Common myeloid progenitor, CD34-positive (primary cell): ENCODE data around the gene CPVL.

Source experiments
- CTCF ChIA-PET: fragments of 350-600 bp; sonication (Branson Sonifier 250); formaldehyde crosslinking; loops from one replicate; lab custom pipeline; 2021; ENCODE audit warnings: antibody characterized with exemption; lab: Charles Lee
- POLR2A ChIA-PET: fragments of 350-600 bp; sonication (Branson Sonifier 250); formaldehyde crosslinking; loops from one replicate; lab custom pipeline; 2021; ENCODE audit warnings: antibody characterized with exemption; lab: Charles Lee
- DNase-seq, 3 donors: peaks; one replicate each; pipeline versions ENCODE4 v3.0.0 to v3.0.0-alpha.2; 2013
- H3K27ac ChIP-seq, 2 experiments: 1 replicate in 1 of 2; 2 replicates in 1 of 2; pipeline ENCODE4 v1.7.0; 2013; ENCODE audit warnings: inconsistent platforms in 2 of 2, low read length in 2 of 2, mild to moderate bottlenecking in 2 of 2, low read depth in 1 of 2, moderate library complexity in 1 of 2; ENCODE audit not compliant: severe bottlenecking in 2 of 2, insufficient read depth in 1 of 2, poor library complexity in 1 of 2
- H3K27me3 ChIP-seq, 5 experiments: replicated peaks in 2 of 5; 1 replicate in 3 of 5; 2 replicates in 2 of 5; pipeline versions ENCODE4 v1.6.1 to v1.7.0; 2013; ENCODE audit warnings: low read length in 4 of 5, mild to moderate bottlenecking in 2 of 5, moderate library complexity in 2 of 5, inconsistent platforms in 1 of 5; ENCODE audit not compliant: insufficient read depth in 5 of 5, control insufficient read depth in 4 of 5
- H3K36me3 ChIP-seq, 4 experiments: 1 replicate in 2 of 4; 2 replicates in 2 of 4; pipeline versions ENCODE4 v1.6.1 to v1.7.0; 2013; ENCODE audit warnings: low read length in 3 of 4, control low read depth in 1 of 4, mild to moderate bottlenecking in 1 of 4; ENCODE audit not compliant: control insufficient read depth in 4 of 4, insufficient read depth in 4 of 4
- H3K4me1 ChIP-seq, 4 experiments: 1 replicate in 3 of 4; 2 replicates in 1 of 4; pipeline versions ENCODE4 v1.6.1 to v1.7.1; 2013; ENCODE audit warnings: low read length in 3 of 4, mild to moderate bottlenecking in 3 of 4, control low read depth in 1 of 4, inconsistent platforms in 1 of 4, moderate library complexity in 1 of 4; ENCODE audit not compliant: control insufficient read depth in 4 of 4, insufficient read depth in 4 of 4; ENCODE audit errors: control extremely low read depth in 1 of 4
- H3K4me3 ChIP-seq, 7 experiments: 1 replicate in 4 of 7; 2 replicates in 3 of 7; pipeline versions ENCODE4 v1.5.1 to v1.7.0; 2013; ENCODE audit warnings: mild to moderate bottlenecking in 7 of 7, low read length in 6 of 7, moderate library complexity in 6 of 7, inconsistent platforms in 2 of 7, low read depth in 2 of 7, control low read depth in 1 of 7; ENCODE audit not compliant: insufficient read depth in 4 of 7, control insufficient read depth in 1 of 7; ENCODE audit errors: extremely low read depth in 1 of 7
- H3K9me3 ChIP-seq, 5 experiments: 1 replicate in 4 of 5; 2 replicates in 1 of 5; pipeline versions ENCODE4 v1.6.1 to v1.7.1; 2013; ENCODE audit warnings: low read length in 4 of 5, mild to moderate bottlenecking in 2 of 5, inconsistent platforms in 1 of 5, low read depth in 1 of 5, moderate library complexity in 1 of 5; ENCODE audit not compliant: control insufficient read depth in 4 of 5, insufficient read depth in 2 of 5; ENCODE audit errors: control extremely low read depth in 1 of 5
- WGBS: methylation state at CpG from one replicate; pipeline ENCODE4 v1.1.5; 2013; ENCODE audit not compliant: insufficient coverage; 5-methylcytosine and 5-hydroxymethylcytosine counted together

The CPVL gene

DNA sequence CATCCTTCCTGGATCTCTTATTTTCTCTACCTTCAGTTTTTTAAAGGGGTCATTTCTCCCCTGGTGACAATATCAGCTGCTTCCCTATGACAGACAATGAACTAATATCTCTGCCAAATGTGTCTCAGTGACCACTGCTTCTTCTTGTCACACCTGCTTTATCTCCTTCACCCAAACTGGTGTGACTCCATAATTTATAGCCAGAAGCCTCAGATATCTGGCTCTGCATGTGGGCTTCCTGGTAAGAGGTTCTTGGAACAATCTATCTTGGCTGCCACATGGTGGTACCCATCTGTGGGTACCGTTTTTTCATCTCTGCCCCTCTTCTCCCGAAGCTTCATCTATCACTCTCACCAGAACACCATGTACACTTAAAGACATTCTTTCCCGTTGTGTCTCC, 37.0 kb downstream of the CPVL start:
- H3K27me3 ChIP-seq = no peaks in the 10 kb centered on the region
- no peak overlapping the region for H3K27ac ChIP-seq
- no peaks in the 10 kb centered on the region for H3K9me3 ChIP-seq
- H3K4me3 ChIP-seq = no peak overlapping the region
- CTCF ChIA-PET = interaction anchor here (0.7 to 18.5 kb wide), 10 partner anchors 8 to 299 kb away, joined by 3 to 343 read pairs (median 4); no protein-coding TSS in a partner anchor
- WGBS = 8% methylated on average over 2 of the region's 3 CpGs
- peak in 2 of 3 donors; percentile 25 to 35 for DNase-seq
- POLR2A ChIA-PET = no interaction called here
- peaks cover 7 to 43% (median 39%) of the 10 kb centered on the region in 4 experiments for H3K4me1 ChIP-seq
- H3K36me3 ChIP-seq = no peaks in the 10 kb centered on the region

DNA sequence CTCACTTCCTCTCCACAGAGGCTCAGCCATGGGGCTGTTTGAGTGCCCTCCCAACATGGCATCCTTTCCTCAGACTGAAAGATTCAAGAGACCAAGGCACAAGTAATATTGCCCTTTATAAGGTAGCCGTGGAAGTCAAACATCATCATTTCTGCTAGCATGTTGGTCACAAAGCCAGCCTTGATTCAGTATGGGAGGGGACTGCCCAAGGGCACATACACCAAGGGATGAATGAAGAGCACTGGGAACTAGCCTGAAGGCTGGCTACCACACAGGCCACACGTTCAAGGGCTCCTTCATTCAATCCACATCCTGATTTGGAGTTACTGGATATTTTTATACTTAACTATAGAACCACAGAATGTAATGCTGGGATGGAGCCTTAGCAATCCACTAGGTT, 39.3 kb downstream of the CPVL start:
- Histone ChIP-seq H3K27ac (no peak overlapping the region), H3K4me3 (no peak overlapping the region), H3K27me3 (no peaks in the 10 kb centered on the region), H3K4me1 (peaks cover 0 to 21% (median 19%) of the 10 kb centered on the region in 4 experiments), H3K9me3 (no peaks in the 10 kb centered on the region), H3K36me3 (no peaks in the 10 kb centered on the region)
- 100% methylated on average over 1 of the region's 2 CpGs for WGBS
- no peak for DNase-seq
- ChIA-PET POLR2A (no interaction called here), CTCF (interaction anchor here (0.5 to 18.5 kb wide), 33 partner anchors 9 to 1013 kb away, joined by 3 to 343 read pairs (median 4); no protein-coding TSS in a partner anchor)

DNA sequence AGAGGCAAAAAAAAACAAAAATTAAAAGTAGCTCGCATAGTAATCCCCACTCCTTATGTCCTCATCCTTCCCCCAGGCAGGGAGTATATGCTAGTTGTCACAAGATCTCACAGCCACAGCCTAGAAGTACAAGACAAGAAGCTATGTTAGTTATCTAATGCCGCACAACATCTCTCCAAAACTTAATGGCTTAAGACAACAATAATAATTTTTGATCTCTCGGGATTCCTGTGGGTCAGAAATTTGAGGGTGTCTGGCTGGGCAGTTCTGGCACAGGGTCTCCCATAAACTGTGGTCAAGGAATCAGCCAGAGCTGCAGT, 39.7 kb downstream of the CPVL start:
- ChIA-PET POLR2A (no interaction called here), CTCF (interaction anchor here (0.5 to 18.5 kb wide), 34 partner anchors 9 to 1012 kb away, joined by 3 to 343 read pairs (median 4); no protein-coding TSS in a partner anchor)
- DNase-seq = no peak
- 100% methylated on average over 1 of the region's 3 CpGs for WGBS
- Histone ChIP-seq H3K4me3 (no peak overlapping the region), H3K36me3 (no peaks in the 10 kb centered on the region), H3K9me3 (no peaks in the 10 kb centered on the region), H3K4me1 (peaks cover 0 to 19% (median 16%) of the 10 kb centered on the region in 4 experiments), H3K27ac (no peak overlapping the region), H3K27me3 (no peaks in the 10 kb centered on the region)

DNA sequence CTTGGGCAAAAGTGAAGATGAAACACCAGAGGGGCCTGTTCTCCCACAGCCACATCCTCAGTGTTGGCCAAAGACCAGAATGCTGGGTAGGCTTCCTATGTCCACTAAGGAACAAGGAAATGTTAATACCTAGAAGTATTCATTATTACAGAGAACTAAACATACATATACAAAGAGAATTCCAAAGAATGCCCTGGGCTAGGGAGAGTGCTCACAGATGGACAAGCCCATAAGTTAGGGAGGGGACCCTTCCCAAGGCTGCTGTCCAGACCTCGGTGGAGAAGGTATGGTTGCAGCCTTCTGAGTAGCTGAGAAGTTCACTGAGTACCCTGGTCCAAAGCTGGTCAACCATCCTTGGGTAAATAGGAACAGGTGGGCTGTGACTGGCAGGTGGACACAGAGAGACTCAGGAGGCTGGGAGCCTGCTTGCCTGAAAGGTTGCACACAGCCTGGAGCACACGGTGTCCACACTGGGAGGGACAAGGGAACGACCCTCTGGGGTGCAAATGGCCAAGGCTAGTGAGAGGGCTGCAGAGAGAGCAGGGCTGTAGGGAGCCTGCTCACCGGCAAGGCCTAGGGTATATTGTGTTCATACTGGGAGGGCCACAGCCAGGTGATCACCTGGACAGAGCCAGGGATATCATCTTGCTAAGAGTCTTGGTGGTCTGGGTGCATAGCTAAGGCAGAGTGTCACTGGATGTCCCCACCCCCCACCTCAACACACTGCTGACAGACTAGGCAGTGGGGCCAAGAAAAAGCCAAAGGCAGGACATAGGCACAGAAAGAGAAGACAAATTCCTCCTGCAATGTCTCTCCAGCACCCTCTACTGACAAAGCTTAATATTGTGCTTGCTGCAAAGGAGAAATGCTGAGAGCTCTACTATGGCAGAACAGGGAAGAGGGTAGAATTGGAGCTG, 40.3 kb downstream of the CPVL start:
- Histone ChIP-seq H3K4me3 (no peak overlapping the region), H3K9me3 (no peaks in the 10 kb centered on the region), H3K36me3 (no peaks in the 10 kb centered on the region), H3K27me3 (no peaks in the 10 kb centered on the region), H3K4me1 (peaks cover 0 to 19% (median 16%) of the 10 kb centered on the region in 4 experiments), H3K27ac (no peak overlapping the region)
- DNase-seq = peak; percentile 69 to 85 (median 78)
- ChIA-PET POLR2A (no interaction called here), CTCF (interaction anchor here (0.5 to 18.5 kb wide), 35 partner anchors 8 to 676 kb away, joined by 3 to 343 read pairs (median 4); no protein-coding TSS in a partner anchor)
- WGBS = 81% methylated on average over 4 of the region's 4 CpGs

DNA sequence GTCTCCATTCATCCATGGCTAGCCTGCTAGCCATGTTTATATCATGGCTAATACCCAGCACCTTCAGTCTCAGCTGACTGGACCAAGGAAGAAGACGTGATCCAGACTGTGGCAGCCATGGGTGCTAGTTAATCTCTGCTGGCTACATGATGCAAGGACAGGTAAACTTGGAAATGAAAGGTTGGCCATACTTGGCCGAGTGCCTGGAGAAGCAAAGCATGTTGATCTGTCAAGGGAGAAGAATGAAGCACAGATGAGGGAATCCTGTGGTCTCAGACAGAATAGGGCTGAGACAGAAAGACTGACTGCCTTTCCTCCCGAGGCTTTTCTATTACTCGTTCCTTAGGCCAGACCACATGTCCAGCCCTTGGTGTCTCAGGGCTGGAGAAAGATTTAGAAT, 41.1 kb downstream of the CPVL start:
- Histone ChIP-seq H3K4me3 (no peak overlapping the region), H3K36me3 (no peaks in the 10 kb centered on the region), H3K9me3 (no peaks in the 10 kb centered on the region), H3K27me3 (no peaks in the 10 kb centered on the region), H3K27ac (no peak overlapping the region), H3K4me1 (peaks cover 0 to 12% (median 12%) of the 10 kb centered on the region in 4 experiments)
- POLR2A ChIA-PET = no interaction called here
- CTCF ChIA-PET = interaction anchor here (0.6 to 18.5 kb wide), 10 partner anchors 9 to 200 kb away, joined by 3 to 343 read pairs (median 4); no protein-coding TSS in a partner anchor
- 96% methylated on average over 2 of the region's 4 CpGs for WGBS
- DNase-seq = no peak

DNA sequence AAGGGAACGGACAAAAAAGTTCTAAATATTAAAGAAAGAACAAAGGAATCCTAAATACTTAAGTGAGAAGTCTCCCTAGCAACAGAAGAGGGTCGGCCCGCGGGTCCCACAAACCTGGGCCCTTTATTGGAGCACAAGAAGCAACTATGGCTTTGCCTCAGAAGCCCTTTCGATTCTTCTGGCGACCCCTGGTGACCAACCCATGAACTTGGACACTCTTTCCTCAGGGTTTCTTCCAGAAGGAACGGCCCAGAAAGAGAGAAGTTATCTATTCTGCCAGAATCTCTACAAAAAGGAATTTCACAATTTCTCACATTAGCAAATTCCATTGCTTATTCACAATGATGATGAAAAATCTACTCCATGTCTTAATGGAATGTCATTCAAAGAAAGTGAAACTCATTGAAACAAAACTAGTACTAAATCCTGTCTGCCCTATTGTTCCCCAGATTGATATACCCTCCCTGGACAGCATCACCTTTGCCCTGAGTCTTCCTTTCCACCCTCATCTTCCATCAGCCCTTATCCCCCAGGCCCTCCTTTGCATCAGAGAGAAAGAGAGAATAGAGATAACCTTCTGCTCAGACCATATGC, 43.7 kb downstream of the CPVL start:
- Histone ChIP-seq H3K36me3 (no peaks in the 10 kb centered on the region), H3K27ac (no peak overlapping the region), H3K27me3 (no peaks in the 10 kb centered on the region), H3K4me3 (no peak overlapping the region), H3K9me3 (no peaks in the 10 kb centered on the region), H3K4me1 (no peaks in the 10 kb centered on the region)
- CTCF ChIA-PET = interaction anchor here (0.8 to 18.5 kb wide), 12 partner anchors 10 to 320 kb away, joined by 3 to 343 read pairs (median 4); no protein-coding TSS in a partner anchor
- DNase-seq = peak; percentile 72 to 85 (median 83)
- WGBS = 10% methylated on average over 2 of the region's 7 CpGs
- POLR2A ChIA-PET = no interaction called here
